Caco-2 (cell line): ENCODE results near the gene PTOV1. TPM values are rescaled to one million over a fixed set of nuclear protein-coding genes. Genes with fewer than 3 reads are reported as not detected.
A peak's percentile ranks its signal among the peaks of the same experiment; 100 is the strongest.

Experiments used
- BruUV-seq: library from RNA; stranded (reverse); fragments of 400-500 nt; replicated peaks from 2 replicates; lab custom pipeline; 2021; lab: Mats Ljungman, UMichigan
- CTCF ChIA-PET: fragments of 300-600 bp; sonication (Branson Sonifier 250); formaldehyde crosslinking; loops from one replicate; lab custom pipeline; 2022; ENCODE audit warnings: antibody characterized with exemption; lab: Charles Lee
- POLR2A ChIA-PET: fragments of 300-600 bp; sonication (Branson Sonifier 250); formaldehyde crosslinking; loops from one replicate; lab custom pipeline; 2022; ENCODE audit warnings: antibody characterized with exemption; lab: Charles Lee
- DNase-seq, 2 experiments: peaks; one replicate each; pipeline versions ENCODE4 v3.0.0 to v3.0.0-alpha.2; 2020 to 2022
- H3K27me3 ChIP-seq: replicated peaks from 2 replicates; pipeline ENCODE4 v1.6.0; 2011; ENCODE audit warnings: low read length; ENCODE audit not compliant: control insufficient read depth, insufficient read depth
- H3K36me3 ChIP-seq: 2 replicates; pipeline ENCODE4 v1.5.1; 2011; ENCODE audit warnings: low read length; ENCODE audit not compliant: control insufficient read depth, insufficient read depth
- H3K4me1 ChIP-seq: fragments of 250-450 bp; sonication (Bioruptor Pico); 2 replicates; pipeline ENCODE4 v1.5.1; 2020; ENCODE audit warnings: mild to moderate bottlenecking
- H3K4me3 ChIP-seq: 2 replicates; pipeline ENCODE4 v1.5.1; 2011; ENCODE audit warnings: low read depth, mild to moderate bottlenecking, control low read depth, low read length
- H3K9me3 ChIP-seq: fragments of 250-450 bp; sonication (Bioruptor Pico); 2 replicates; pipeline ENCODE4 v1.5.1; 2020; ENCODE audit warnings: mild to moderate bottlenecking, moderate library complexity
- H3K27ac Mint-ChIP-seq: one replicate; pipeline ENCODE4 v1.8.0; 2022; ENCODE audit warnings: mixed read lengths; ENCODE audit not compliant: unreplicated experiment
- H3K27me3 Mint-ChIP-seq: one replicate; pipeline ENCODE4 v1.8.0; 2022; ENCODE audit warnings: mixed read lengths; ENCODE audit not compliant: insufficient read depth, unreplicated experiment
- H3K36me3 Mint-ChIP-seq: one replicate; pipeline ENCODE4 v1.8.0; 2022; ENCODE audit warnings: mild to moderate bottlenecking, mixed read lengths; ENCODE audit not compliant: insufficient read depth, unreplicated experiment
- H3K4me1 Mint-ChIP-seq: one replicate; pipeline ENCODE4 v1.8.0; 2022; ENCODE audit warnings: low read depth, mixed read lengths; ENCODE audit not compliant: unreplicated experiment
- H3K4me3 Mint-ChIP-seq: one replicate; pipeline ENCODE4 v1.8.0; 2022; ENCODE audit warnings: mild to moderate bottlenecking, moderate library complexity, mixed read lengths; ENCODE audit not compliant: unreplicated experiment
- H3K9me3 Mint-ChIP-seq: one replicate; pipeline ENCODE4 v1.8.0; 2022; ENCODE audit warnings: mixed read lengths; ENCODE audit not compliant: unreplicated experiment
- CTCF ChIP-seq, 2 experiments: fragments of 200-600 bp in 1 of 2; IDR thresholded peaks; 1 replicate in 1 of 2; 2 replicates in 1 of 2; pipeline versions ENCODE4 v1.5.1 to v1.8.0; 2011 to 2022; ENCODE audit warnings: antibody characterized with exemption in 1 of 2, control low read depth in 1 of 2, inconsistent platforms in 1 of 2, low read depth in 1 of 2, low read length in 1 of 2, mild to moderate bottlenecking in 1 of 2, moderate library complexity in 1 of 2; ENCODE audit not compliant: insufficient read depth in 1 of 2, severe bottlenecking in 1 of 2, unreplicated experiment in 1 of 2
- intact Hi-C: fragments of 100-400 bp; cut with micrococcal nuclease; formaldehyde crosslinking; loops from one replicate; pipeline ENCODE4 v1.10.0; 2022; ENCODE audit not compliant: unreplicated experiment
- total RNA-seq: library from RNA; stranded (reverse); gene quantifications from 2 replicates; pipeline ENCODE4 v1.2.3, GENCODE V29; 2022

Gene PTOV1
- total RNA-seq, 1 experiment from 2014 or later = 209 TPM

- TF ChIP-seq CTCF (IDR thresholded peaks at IDR 0.05; ENCODE audit: insufficient read depth in 1 of 2, low read depth in 1 of 2, low read length in 1 of 2, severe bottlenecking in 1 of 2, unreplicated experiment in 1 of 2) = no peak
- CTCF ChIA-PET = no interaction called here
- peaks cover 4% of the 10 kb centered on the region for H3K36me3 ChIP-seq
- no peaks in the 10 kb centered on the region for H3K9me3 Mint-ChIP-seq
- H3K36me3 Mint-ChIP-seq = peaks cover 50% of the 10 kb centered on the region
- H3K27me3 ChIP-seq = no peaks in the 10 kb centered on the region
- DNase-seq = no peak
- no peaks in the 10 kb centered on the region for H3K4me1 ChIP-seq
- POLR2A ChIA-PET = no interaction called here
- no peaks in the 10 kb centered on the region for H3K27me3 Mint-ChIP-seq
- intact Hi-C loops = no loop called here
- no peak overlapping the region for H3K4me3 ChIP-seq
- peaks cover 7% of the 10 kb centered on the region for H3K4me1 Mint-ChIP-seq
- TSS peak; percentile 50 for BruUV-seq
- H3K27ac Mint-ChIP-seq = no peak overlapping the region
- no peaks in the 10 kb centered on the region for H3K9me3 ChIP-seq
- no peak overlapping the region for H3K4me3 Mint-ChIP-seq
Observed at GRCh38 chr19:49820125-49820524, 30.8 kb upstream of the PTOV1 start.

- H3K9me3 Mint-ChIP-seq = no peaks in the 10 kb centered on the region
- no peak overlapping the region for H3K4me3 Mint-ChIP-seq
- TF ChIP-seq CTCF (IDR thresholded peaks at IDR 0.05; ENCODE audit: insufficient read depth in 1 of 2, low read depth in 1 of 2, low read length in 1 of 2, severe bottlenecking in 1 of 2, unreplicated experiment in 1 of 2) = no peak
- peaks cover 47% of the 10 kb centered on the region for H3K36me3 Mint-ChIP-seq
- H3K4me3 ChIP-seq = no peak overlapping the region
- DNase-seq = no peak
- BruUV-seq = no TSS peak
- POLR2A ChIA-PET = no interaction called here
- intact Hi-C loops = no loop called here
- peaks cover 7% of the 10 kb centered on the region for H3K4me1 Mint-ChIP-seq
- H3K27me3 ChIP-seq = no peaks in the 10 kb centered on the region
- no peaks in the 10 kb centered on the region for H3K27me3 Mint-ChIP-seq
- no peak overlapping the region for H3K27ac Mint-ChIP-seq
- no peaks in the 10 kb centered on the region for H3K9me3 ChIP-seq
- H3K4me1 ChIP-seq = no peaks in the 10 kb centered on the region
- CTCF ChIA-PET = no interaction called here
- peaks cover 4% of the 10 kb centered on the region for H3K36me3 ChIP-seq
Observed at GRCh38 chr19:49823472-49823871, 27.5 kb upstream of the PTOV1 start.

- H3K4me1 Mint-ChIP-seq = no peaks in the 10 kb centered on the region
- H3K27ac Mint-ChIP-seq = no peak overlapping the region
- H3K27me3 ChIP-seq = no peaks in the 10 kb centered on the region
- BruUV-seq = no TSS peak
- ChIA-PET POLR2A (no interaction called here), CTCF (no interaction called here)
- H3K27me3 Mint-ChIP-seq = no peaks in the 10 kb centered on the region
- intact Hi-C loops = no loop called here
- H3K4me3 ChIP-seq = no peak overlapping the region
- H3K9me3 ChIP-seq = no peaks in the 10 kb centered on the region
- H3K36me3 Mint-ChIP-seq = peaks cover 40% of the 10 kb centered on the region
- no peaks in the 10 kb centered on the region for H3K9me3 Mint-ChIP-seq
- TF ChIP-seq CTCF (IDR thresholded peaks at IDR 0.05; ENCODE audit: insufficient read depth in 1 of 2, low read depth in 1 of 2, low read length in 1 of 2, severe bottlenecking in 1 of 2, unreplicated experiment in 1 of 2) = no peak
- H3K4me1 ChIP-seq = no peaks in the 10 kb centered on the region
- DNase-seq = no peak
- peaks cover 4% of the 10 kb centered on the region for H3K36me3 ChIP-seq
- H3K4me3 Mint-ChIP-seq = no peak overlapping the region
Observed at GRCh38 chr19:49824662-49825061, 26.3 kb upstream of the PTOV1 start.
